Stimulated activated CD8-positive, alpha-beta memory T cell treated with anti-CD3 and anti-CD28 coated beads, Interleukin-12 subunit alpha, Interleukin-12 subunit beta, amount 100 ng/mL, for 4 hours (primary cell): Measurements from ENCODE around the gene CST9.

ENCODE experiments used
- DNase-seq: peaks from one replicate; pipeline ENCODE4 v3.0.0-alpha.2; 2020; ENCODE audit warnings: low read depth

Gene CST9

GRCh38 chr20:23605867-23606651, at the start of gene CST9:
CST9 (minus strand) TSS chr20:23605917; CDS start chr20:23605864, 53 bp downstream.
- no peak for DNase-seq

- no peak for DNase-seq
These were observed 49.0 kb upstream of the CST9 start for GRCh38 chr20:23654717-23655116.

- no peak for DNase-seq
These were observed 48.3 kb upstream of the CST9 start for GRCh38 chr20:23654000-23654399.

- DNase-seq, result no peak
These were observed 47.8 kb upstream of the CST9 start for GRCh38 chr20:23653400-23653938.

GRCh38 chr20:23652926-23653325, 47.2 kb upstream of the CST9 start:
- no peak for DNase-seq

- DNase-seq, result no peak
These were observed 46.7 kb upstream of the CST9 start for GRCh38 chr20:23652371-23652770.

- no peak for DNase-seq
These were observed 45.4 kb upstream of the CST9 start for GRCh38 chr20:23651117-23651516.

- no peak for DNase-seq
These were observed 44.2 kb upstream of the CST9 start for GRCh38 chr20:23649830-23650417.

- DNase-seq, result no peak
These were observed 43.5 kb upstream of the CST9 start for GRCh38 chr20:23649242-23649641.

GRCh38 chr20:23647346-23647745, 41.6 kb upstream of the CST9 start:
- no peak for DNase-seq

GRCh38 chr20:23646106-23646873, 40.6 kb upstream of the CST9 start:
- DNase-seq, result no peak

GRCh38 chr20:23645575-23645974, 39.9 kb upstream of the CST9 start:
- no peak for DNase-seq

- DNase-seq, result no peak
These were observed 38.4 kb upstream of the CST9 start for GRCh38 chr20:23644164-23644563.

- DNase-seq, result no peak
These were observed 37.9 kb upstream of the CST9 start for GRCh38 chr20:23643659-23644058.

- no peak for DNase-seq
These were observed 36.4 kb upstream of the CST9 start for GRCh38 chr20:23641936-23642751.

GRCh38 chr20:23640671-23641667, 35.3 kb upstream of the CST9 start:
- DNase-seq, result no peak

GRCh38 chr20:23640018-23640601, 34.4 kb upstream of the CST9 start:
- no peak for DNase-seq

GRCh38 chr20:23639490-23639958, 33.8 kb upstream of the CST9 start:
- no peak for DNase-seq

GRCh38 chr20:23638309-23638708, 32.6 kb upstream of the CST9 start:
- no peak for DNase-seq
